C4-2B (cell line): ENCODE data around the gene DNAJC12.
A peak's percentile ranks its signal among the peaks of the same experiment; 100 is the strongest.
"Not testable (repeated sequence)": the region's sequence is repeated elsewhere in the genome, so short reads cannot be mapped to it uniquely, and the experiment has no call there.

Experiments
- H3K27ac ChIP-seq: fragments of 450-650 bp; 2 replicates; pipeline ENCODE4 v1.5.1; 2017
- CTCF ChIP-seq: fragments of 450-650 bp; conservative IDR thresholded peaks from 2 replicates; pipeline ENCODE4 v1.5.1; 2017; ENCODE audit warnings: mild to moderate bottlenecking
- ZFX ChIP-seq: fragments of 450-650 bp; IDR thresholded peaks from 2 replicates; pipeline ENCODE4 v1.6.1; 2017

Gene DNAJC12

GRCh38 chr10:67837541-67838314 lies at the start of gene DNAJC12:
Gene DNAJC12 (minus strand): TSS chr10:67838188. CDS start chr10:67838011, 177 bp downstream.
- TF ChIP-seq ZFX, result no peak
- no peak for TF ChIP-seq CTCF
- H3K27ac ChIP-seq, result no peak within 1 kb of the TSS

GRCh38 chr10:67884842-67885670 lies 47.1 kb upstream of the DNAJC12 start:
- peak; percentile 89 for TF ChIP-seq ZFX
- peak; percentile 33 for TF ChIP-seq CTCF
- peak overlapping the region; percentile 86 for H3K27ac ChIP-seq

- TF ChIP-seq CTCF, result no peak; the same call in 1 of the 2 replicates
- no peak for TF ChIP-seq ZFX
- peak within 1 kb of the TSS; percentile 86 for H3K27ac ChIP-seq
These were observed 46.4 kb upstream of the DNAJC12 start, which contains the start of gene SIRT1 for GRCh38 chr10:67884313-67884841. Gene SIRT1 (plus strand): TSS chr10:67884656. CDS start chr10:67884722, 66 bp downstream.

DNA sequence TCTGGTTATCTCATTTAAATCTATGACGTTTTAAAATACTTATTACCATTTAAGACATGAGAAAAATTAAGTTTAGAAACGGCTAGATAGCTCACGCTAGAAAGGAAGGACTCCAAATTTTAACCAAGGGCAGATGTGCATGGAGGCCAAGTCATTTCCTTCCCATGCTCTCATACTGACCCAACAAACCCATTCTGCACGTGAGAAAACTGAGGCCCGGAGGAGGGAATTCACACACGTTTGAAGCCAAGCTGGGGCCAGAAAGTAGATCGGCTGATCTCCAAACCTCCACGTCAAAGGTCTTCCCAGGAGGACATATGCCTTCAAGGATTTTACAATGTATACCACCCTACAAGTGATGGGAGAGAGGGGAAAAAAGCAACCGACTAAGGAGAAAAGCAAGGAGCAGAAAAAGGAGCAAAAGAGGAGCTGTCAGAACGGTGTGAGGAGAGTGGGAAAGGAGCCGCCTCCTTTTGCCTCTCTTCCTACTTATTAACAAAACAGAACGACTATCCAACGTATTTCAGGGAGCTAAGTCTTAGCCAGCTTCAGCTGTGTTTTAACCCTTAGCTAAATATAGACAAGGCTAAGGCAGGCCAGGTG lies 45.8 kb upstream of the DNAJC12 start:
- peak overlapping the region; percentile 86 for H3K27ac ChIP-seq
- no peak for TF ChIP-seq CTCF
- TF ChIP-seq ZFX, result no peak

DNA sequence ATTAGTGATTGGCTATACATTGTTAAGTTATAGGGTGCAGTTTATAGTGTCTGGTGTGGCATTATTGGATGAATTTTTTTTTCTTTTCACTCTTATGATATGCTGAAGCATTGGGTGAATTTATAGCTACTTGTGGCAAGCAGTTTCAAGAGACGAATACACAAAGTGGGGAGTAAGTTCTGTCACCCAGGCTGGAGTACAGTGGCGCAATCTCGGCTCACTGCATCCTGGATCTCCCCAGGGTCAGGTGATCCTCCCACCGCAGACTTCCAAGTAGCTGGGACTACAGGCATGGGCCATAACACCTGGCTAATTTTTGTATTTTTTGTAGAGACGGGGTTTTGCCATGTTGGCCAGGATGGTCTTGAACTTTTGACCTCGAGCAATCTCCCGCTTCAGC lies 40.1 kb upstream of the DNAJC12 start:
- TF ChIP-seq CTCF (no peak), ZFX (no peak)
- no peak overlapping the region for H3K27ac ChIP-seq

DNA sequence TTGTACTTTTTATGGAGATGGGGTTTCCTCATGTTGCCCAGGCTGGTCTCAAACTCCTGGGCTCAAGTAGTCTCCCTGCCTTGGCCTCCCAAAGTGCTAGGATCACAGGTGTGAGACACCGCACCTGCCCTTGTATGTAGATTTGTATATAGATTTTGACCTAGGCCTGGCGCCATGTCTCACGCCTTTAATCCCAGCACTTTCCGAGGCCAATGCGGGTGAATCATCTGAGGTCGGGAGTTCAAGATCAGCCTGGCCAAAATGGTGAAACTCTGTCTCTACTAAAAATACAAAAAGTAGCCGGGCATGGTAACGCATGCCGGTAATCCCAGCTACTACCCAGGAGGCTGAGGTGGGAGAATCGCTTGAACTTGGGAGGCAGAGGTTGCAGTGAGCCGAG lies 39.4 kb upstream of the DNAJC12 start:
- not testable (repeated sequence) for H3K27ac ChIP-seq

- TF ChIP-seq ZFX, result no peak
- no peak overlapping the region for H3K27ac ChIP-seq
These were observed 37.6 kb upstream of the DNAJC12 start for GRCh38 chr10:67875340-67876238.
